Measurements from ENCODE around the gene VMP1.

GRCh38 chr17:59707971-59708430 is 547 bp downstream of the VMP1 start:
- TF ChIP-seq CTCF (conservative IDR thresholded peaks at IDR 0.05; ENCODE audit: low read depth, low read length): no peak
- no peak for TF ChIP-seq EZH2 (IDR thresholded peaks at IDR 0.05; ENCODE audit: low read length, unreplicated experiment)
- no peak for TF ChIP-seq EZH2phosphoT487 (IDR thresholded peaks at IDR 0.05; ENCODE audit: borderline replicate concordance, low read length)
